Omental fat pad (tissue), 4 donors: Measurements from ENCODE around the gene HNRNPA3. TPM values are rescaled to one million over a fixed set of nuclear protein-coding genes. Genes with fewer than 3 reads are reported as not detected.

ENCODE experiments used
- ATAC-seq: fragments of 150-250 bp; one replicate; pipeline ENCODE4 v1.9.1; 2016; ENCODE audit warnings: mild to moderate bottlenecking, moderate library complexity; ENCODE audit not compliant: low FRiP score
- DNase-seq: peaks from one replicate; pipeline ENCODE4 v3.0.0-alpha.2; 2019; ENCODE audit warnings: low spot score
- CTCF ChIP-seq, 3 donors: fragments of 450-650 bp; IDR thresholded peaks; one replicate each; pipeline ENCODE4 v1.5.1; 2016 to 2017; ENCODE audit warnings: antibody characterized with exemption in 3 of 3, mild to moderate bottlenecking in 3 of 3, moderate library complexity in 2 of 3
- total RNA-seq, 4 donors: library from RNA; depleted of rRNA; stranded (reverse); fragments of >200 nt; gene quantifications; one replicate each; pipeline ENCODE4 v1.1.0, GENCODE V29; 2016

Gene HNRNPA3
- total RNA-seq, 4 donors from 2014 or later, result 53.1 to 92.4 (median 67.0) TPM

DNA sequence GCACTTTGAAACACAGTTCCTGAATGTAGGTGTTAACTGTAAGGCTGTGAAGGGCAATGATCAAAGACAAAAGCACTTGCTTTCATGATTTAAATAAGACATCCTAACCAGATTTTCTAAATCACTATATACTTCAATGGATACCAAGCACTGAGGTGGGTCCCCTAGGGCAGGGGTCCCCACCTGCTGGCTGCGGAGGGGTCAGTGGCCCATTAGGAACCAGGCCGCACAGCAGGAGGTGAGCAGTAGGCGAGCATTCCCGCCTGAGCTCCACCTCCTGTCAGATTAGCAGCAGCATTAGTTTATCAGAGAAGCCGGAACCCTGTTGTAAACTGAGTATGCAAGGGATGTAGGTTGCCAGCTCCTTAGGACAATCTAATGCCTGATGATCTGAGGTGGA lies 44.9 kb downstream of the HNRNPA3 start:
- no peak for TF ChIP-seq CTCF (IDR thresholded peaks at IDR 0.05)
- DNase-seq (no peak), ATAC-seq (no peak)

GRCh38 chr2:177258059-177258458 lies 45.5 kb downstream of the HNRNPA3 start:
- ATAC-seq (no peak), DNase-seq (no peak)
- no peak for TF ChIP-seq CTCF (IDR thresholded peaks at IDR 0.05)

DNA sequence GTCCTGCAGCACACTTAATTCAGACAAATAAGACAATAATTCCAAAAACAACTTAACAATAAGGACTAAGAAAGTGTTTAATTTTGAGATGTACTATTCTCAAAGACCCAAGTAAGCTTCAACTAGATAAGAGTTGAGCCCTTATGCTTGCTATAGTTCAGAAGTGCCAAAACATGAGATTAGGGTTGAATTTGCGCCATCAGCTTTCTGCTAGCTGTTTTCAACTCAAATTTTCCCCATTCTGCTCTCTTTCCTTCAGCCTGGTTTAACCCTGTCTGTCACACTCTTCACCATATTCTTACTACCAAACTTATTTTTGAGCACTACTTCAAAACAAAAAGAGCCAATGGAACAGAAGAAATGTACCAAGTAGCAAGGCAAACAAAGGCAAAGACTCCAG lies 47.8 kb downstream of the HNRNPA3 start:
- DNase-seq (no peak), ATAC-seq (no peak)
- TF ChIP-seq CTCF (IDR thresholded peaks at IDR 0.05), result no peak

GRCh38 chr2:177261116-177262060 lies 48.8 kb downstream of the HNRNPA3 start:
- no peak for ATAC-seq
- no peak for TF ChIP-seq CTCF (IDR thresholded peaks at IDR 0.05)
- DNase-seq, result no peak

DNA sequence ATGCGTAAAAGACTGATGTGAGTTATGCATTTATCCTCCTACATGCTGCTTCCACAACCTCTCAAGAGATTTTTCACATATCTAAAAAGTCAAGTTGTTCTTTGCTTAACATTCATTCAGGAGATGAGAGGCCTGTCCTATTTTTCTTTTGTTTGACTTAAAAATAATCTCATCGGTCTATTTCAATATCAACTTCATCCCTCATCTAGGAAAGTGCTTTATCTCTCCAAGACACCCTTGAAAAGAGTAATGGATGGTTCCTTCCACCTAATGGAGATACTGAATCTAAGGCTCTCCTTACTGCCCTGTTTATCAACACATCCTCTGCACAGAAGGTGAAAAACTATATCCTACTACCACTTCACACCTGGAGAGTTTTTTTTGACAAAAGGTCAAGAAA lies 49.5 kb downstream of the HNRNPA3 start:
- TF ChIP-seq CTCF (IDR thresholded peaks at IDR 0.05), result no peak
- no peak for ATAC-seq
- DNase-seq, result no peak

DNA sequence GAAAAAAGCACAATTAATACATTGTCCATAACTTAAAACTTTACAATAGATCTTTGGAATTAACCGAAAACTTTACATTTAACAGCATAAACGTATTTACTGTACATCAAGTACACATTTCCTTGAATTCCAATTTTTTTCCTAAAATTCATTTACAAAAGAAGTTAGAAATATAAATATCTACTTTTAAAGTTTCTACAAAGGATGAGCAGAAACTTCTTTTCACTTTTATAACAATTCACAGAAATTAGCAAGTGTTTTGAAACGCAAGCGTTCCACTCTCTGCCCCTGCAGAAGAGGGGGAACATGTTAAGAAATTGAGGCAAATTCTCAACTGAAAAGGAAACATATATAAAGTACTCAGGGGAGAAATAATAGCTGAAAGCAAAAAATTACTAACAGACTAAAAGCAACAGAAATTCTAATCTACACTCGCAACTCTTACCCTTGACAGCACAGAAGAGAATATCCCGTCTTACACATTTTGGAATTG lies 50.4 kb downstream of the HNRNPA3 start:
- no peak for TF ChIP-seq CTCF (IDR thresholded peaks at IDR 0.05)
- ATAC-seq (no peak), DNase-seq (no peak)
